Thoracic aorta (tissue), 2 donors: Measurements from ENCODE around the gene MRGPRD. TPM values are rescaled to one million over a fixed set of nuclear protein-coding genes. Genes with fewer than 3 reads are reported as not detected.

ENCODE experiments used
- ATAC-seq: fragments of 150-250 bp; one replicate; pipeline ENCODE4 v1.8.0; 2017; ENCODE audit warnings: low read depth; ENCODE audit not compliant: insufficient number of reproducible peaks, low FRiP score
- DNase-seq: peaks from one replicate; pipeline ENCODE4 v3.0.0-alpha.2; 2020; ENCODE audit warnings: low spot score
- H3K27ac ChIP-seq, 2 donors: fragments of 200-600 bp; sonication (generic); 1 replicate in 1 of 2; 2 replicates in 1 of 2; pipeline ENCODE4 v1.5.1; 2016; ENCODE audit warnings: mild to moderate bottlenecking in 2 of 2, moderate library complexity in 2 of 2
- H3K27me3 ChIP-seq: fragments of 200-600 bp; sonication (generic); replicated peaks from 2 replicates; pipeline ENCODE4 v1.6.0; 2016; ENCODE audit warnings: mild to moderate bottlenecking; ENCODE audit not compliant: insufficient read depth
- H3K36me3 ChIP-seq: fragments of 200-600 bp; sonication (generic); one replicate; pipeline ENCODE4 v1.5.1; 2016
- H3K4me1 ChIP-seq, 2 donors: fragments of 200-600 bp; sonication (generic); 1 replicate in 1 of 2; 2 replicates in 1 of 2; pipeline versions ENCODE4 v1.5.1 to v1.6.0; 2016; ENCODE audit warnings: low read depth in 2 of 2, mild to moderate bottlenecking in 1 of 2; ENCODE audit not compliant: control insufficient read depth in 1 of 2
- H3K4me3 ChIP-seq: fragments of 200-600 bp; sonication (generic); 2 replicates; pipeline ENCODE4 v1.5.1; 2016; ENCODE audit warnings: mild to moderate bottlenecking
- H3K9me3 ChIP-seq: fragments of 200-600 bp; sonication (generic); 2 replicates; pipeline ENCODE4 v1.5.1; 2016
- total RNA-seq, 2 donors: library from RNA; depleted of rRNA; stranded (reverse); fragments of >200 nt; gene quantifications; one replicate each; pipeline versions ENCODE4 v1.1.0 to v1.2.3, GENCODE V29; 2016
- TF ChIP-seq, protein P1 (sequence below): fragments of 200-600 bp; sonication (generic); IDR thresholded peaks from one replicate; pipeline ENCODE4 v1.5.1; 2019; ENCODE audit warnings: antibody characterized with exemption

The MRGPRD gene
- total RNA-seq, 2 donors from 2014 or later, result 5.0 TPM; not detected in 1

DNA sequence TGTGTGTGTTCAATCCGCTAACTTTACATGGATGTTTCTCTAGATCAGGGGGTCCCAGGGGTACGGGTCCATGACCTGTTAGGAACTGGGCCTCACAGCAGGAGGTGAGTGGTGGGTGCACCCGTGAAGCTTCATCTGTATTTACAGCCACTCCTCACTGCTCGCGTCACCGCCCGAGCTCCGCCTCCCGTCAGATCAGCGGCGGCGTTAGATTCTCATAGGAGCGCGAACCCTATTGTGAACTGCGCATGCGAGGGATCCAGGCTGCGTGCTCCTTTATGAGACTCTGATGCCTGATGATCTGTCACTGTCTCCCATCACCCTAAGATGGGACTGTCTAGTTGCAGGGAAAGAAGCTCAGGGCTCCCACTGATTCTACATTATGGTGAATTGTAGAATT, 31.9 kb downstream of the MRGPRD start:
- peaks cover 4 to 31% of the 10 kb centered on the region in 2 donors for H3K4me1 ChIP-seq
- no peaks in the 10 kb centered on the region for H3K27me3 ChIP-seq
- no peak overlapping the region for H3K4me3 ChIP-seq
- no peaks in the 10 kb centered on the region for H3K9me3 ChIP-seq
- no peak for ATAC-seq
- no peak for DNase-seq
- no peaks in the 10 kb centered on the region for H3K36me3 ChIP-seq
- H3K27ac ChIP-seq, result no peak overlapping the region
- TF ChIP-seq, protein P1, sequence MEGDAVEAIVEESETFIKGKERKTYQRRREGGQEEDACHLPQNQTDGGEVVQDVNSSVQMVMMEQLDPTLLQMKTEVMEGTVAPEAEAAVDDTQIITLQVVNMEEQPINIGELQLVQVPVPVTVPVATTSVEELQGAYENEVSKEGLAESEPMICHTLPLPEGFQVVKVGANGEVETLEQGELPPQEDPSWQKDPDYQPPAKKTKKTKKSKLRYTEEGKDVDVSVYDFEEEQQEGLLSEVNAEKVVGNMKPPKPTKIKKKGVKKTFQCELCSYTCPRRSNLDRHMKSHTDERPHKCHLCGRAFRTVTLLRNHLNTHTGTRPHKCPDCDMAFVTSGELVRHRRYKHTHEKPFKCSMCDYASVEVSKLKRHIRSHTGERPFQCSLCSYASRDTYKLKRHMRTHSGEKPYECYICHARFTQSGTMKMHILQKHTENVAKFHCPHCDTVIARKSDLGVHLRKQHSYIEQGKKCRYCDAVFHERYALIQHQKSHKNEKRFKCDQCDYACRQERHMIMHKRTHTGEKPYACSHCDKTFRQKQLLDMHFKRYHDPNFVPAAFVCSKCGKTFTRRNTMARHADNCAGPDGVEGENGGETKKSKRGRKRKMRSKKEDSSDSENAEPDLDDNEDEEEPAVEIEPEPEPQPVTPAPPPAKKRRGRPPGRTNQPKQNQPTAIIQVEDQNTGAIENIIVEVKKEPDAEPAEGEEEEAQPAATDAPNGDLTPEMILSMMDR, result no peak

DNA sequence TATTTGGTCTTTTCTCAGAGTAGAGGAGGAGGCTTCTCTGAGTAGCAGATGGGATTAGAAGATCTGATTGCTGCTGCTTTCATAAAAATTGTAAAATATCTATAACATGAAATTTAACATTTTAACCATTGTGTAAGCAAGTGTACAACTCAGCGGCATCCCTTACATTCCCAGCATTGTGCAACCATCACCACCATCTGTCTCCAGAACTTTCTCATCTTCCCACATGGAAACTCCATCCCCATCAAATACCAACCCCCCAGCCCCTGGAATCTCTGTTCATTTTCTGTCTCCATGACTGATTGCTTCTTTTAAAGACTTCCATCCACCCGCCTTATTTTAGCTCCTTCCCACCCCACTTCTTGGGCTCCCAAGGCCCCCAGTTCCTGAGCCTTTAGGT, 32.3 kb downstream of the MRGPRD start:
- no peak overlapping the region for H3K4me3 ChIP-seq
- H3K4me1 ChIP-seq, result peaks cover 8 to 35% of the 10 kb centered on the region in 2 donors
- H3K36me3 ChIP-seq, result no peaks in the 10 kb centered on the region
- TF ChIP-seq, protein P1, result no peak
- no peaks in the 10 kb centered on the region for H3K9me3 ChIP-seq
- no peak overlapping the region for H3K27ac ChIP-seq
- H3K27me3 ChIP-seq, result no peaks in the 10 kb centered on the region
- ATAC-seq, result no peak
- DNase-seq, result no peak

DNA sequence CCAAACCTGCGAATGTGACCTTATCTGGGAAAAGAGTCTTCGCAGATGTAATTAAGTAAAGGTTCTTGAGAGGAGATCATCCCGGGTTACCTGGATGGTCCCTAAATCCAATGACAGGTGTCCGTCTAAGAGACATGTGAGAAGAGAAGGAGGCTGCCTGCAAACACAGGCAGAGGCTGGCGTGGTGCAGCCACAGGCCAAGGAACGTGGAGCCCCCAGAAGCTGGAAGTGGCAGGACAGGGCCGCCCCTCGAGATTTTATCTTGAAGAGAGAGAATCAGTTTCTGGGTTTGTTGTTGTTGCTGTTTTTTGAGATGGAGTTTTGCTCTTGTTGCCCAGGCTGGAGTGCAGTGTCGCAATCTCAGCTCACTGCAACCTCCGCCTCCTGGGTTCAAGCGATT, 33.6 kb downstream of the MRGPRD start:
- DNase-seq (no peak), ATAC-seq (no peak)
- peak overlapping the region; percentile 33 for H3K4me3 ChIP-seq
- H3K27me3 ChIP-seq, result no peaks in the 10 kb centered on the region
- TF ChIP-seq, protein P1, result no peak
- peak overlapping the region; percentile 77 to 97 for H3K27ac ChIP-seq
- H3K9me3 ChIP-seq, result no peaks in the 10 kb centered on the region
- H3K4me1 ChIP-seq, result peaks cover 16 to 49% of the 10 kb centered on the region in 2 donors
- no peaks in the 10 kb centered on the region for H3K36me3 ChIP-seq

DNA sequence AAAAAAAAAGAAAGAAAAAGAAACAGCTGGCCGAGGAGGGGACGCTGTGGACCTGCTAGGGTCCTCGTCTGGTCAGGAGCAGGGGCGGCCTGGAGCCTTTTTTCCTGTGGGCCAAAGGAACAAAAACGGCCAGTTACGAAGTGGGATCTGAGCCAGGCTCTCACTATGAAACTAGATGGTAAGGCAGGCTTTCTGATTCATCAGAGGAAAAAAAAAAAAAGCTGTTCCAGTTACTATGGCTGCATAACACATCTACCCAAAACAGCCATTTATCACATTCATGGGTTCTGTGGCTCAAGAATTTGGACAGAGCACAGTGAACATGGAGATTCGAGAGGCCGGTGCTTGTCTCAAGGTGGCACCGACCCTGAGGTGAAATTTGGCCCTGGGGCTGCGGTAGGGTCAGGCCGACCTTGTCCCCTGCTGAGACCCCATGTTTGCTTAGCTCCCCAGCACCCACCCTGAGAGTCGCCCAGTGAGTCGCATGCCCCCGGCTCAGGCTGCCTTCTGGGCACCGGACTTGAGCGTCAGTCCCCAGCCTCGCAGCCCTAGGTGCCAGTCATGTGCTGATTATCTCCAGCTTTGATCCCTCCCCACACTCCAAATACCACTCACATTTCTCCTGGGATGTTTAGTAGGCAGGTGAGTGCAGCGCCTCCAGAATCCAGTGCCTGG, 34.2 kb downstream of the MRGPRD start:
- DNase-seq (no peak), ATAC-seq (peak; percentile 83)
- Histone ChIP-seq H3K27ac (peak overlapping the region; percentile 77 to 97), H3K36me3 (no peaks in the 10 kb centered on the region), H3K27me3 (no peaks in the 10 kb centered on the region), H3K9me3 (no peaks in the 10 kb centered on the region), H3K4me3 (peak overlapping the region; percentile 33), H3K4me1 (peaks cover 22 to 55% of the 10 kb centered on the region in 2 donors)
- TF ChIP-seq, protein P1, result no peak

DNA sequence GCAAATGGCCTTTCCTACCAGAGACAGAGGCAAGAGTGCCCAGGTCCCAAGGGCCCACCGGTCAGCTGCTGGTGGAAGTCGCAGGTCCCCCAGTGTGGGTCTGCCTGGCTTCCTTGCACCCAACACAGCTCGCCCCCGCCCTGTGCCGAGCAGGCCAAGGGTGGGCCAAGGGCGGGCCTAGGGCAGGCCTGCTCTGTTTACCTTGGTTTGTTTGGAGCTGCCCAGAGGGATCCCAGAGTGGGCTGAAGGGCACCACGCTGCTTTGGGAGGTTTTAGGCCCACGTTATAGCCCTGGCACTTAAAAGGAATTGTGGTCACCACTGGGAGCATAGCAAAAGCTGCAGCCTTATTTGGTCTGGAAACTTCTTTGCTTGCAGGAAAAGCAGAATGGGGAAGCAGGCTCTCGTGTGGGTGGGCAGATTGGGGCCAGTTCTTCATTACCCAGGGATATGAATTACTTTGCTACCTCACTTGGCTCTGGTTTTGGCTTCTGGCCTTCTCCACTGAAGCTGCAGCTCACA, 38.0 kb downstream of the MRGPRD start:
- Histone ChIP-seq H3K27me3 (no peaks in the 10 kb centered on the region), H3K4me1 (peaks cover 31 to 71% of the 10 kb centered on the region in 2 donors), H3K27ac (peak overlapping the region; percentile 97 to 99), H3K36me3 (peaks cover 8% of the 10 kb centered on the region), H3K4me3 (no peak overlapping the region), H3K9me3 (no peaks in the 10 kb centered on the region)
- TF ChIP-seq, protein P1, result no peak
- DNase-seq, result no peak
- peak; percentile 66 for ATAC-seq
